ENCODE data around the gene FBN1.

Gene FBN1

DNA sequence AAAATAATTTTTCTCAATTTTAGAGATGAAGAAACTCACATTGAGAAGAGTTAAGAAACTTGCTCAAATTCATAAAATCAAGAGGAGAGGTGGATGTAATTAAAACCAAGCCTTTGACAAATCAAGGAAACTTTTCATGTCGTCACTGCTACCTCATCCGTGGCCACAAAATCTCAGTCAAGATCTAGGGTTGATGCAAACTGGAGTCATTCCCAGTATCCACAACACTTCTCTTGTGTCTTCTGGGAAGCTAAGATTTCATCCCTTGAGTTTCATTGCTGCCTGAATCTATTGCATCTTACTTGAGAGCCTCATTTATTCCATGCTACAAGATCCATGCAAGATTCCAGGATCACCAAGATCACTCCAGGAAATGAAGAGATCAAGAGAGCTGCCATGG, 5.4 kb upstream of the FBN1 start:
- ATAC-seq: no peak

DNA sequence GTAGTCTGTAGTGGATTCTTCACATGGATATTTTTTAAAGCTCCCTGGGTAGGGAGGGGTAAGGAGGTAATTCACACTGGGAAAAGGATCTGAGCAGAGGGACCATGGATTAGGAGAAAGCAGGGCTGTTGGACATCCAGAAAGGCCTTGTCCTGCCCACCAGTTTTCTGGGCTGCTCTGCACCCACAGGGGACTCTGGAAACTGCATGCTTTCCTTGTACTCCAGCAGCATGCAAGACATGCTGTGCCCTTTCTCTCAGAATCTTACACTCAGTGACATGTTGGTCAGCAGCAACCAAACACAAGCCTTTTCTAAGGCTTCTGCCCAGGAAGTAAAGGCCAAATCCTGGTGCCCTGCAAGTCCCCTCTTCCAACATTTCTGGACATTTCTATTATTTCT, 2.5 kb upstream of the FBN1 start:
- no peak for ATAC-seq

DNA sequence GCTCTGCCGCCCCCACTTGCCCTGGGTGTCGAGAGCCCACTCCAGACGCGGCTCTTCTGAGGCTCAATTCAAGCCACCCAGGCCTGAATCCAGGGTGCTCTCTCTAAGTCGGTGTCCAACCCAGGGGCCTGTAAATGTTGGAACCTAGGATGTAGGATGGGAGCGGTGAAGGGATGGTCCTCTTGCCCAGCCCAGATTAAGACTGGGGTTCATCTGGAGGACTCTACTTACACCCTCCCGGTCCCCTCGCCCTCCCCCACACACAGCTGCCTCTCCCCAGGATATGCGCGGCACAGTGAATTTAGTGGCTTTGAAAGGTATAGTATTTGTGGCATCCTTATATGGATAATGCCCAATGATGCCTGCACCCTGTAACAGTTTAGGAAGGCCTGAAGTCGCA, 822 bp upstream of the FBN1 start:
- ATAC-seq: no peak

DNA sequence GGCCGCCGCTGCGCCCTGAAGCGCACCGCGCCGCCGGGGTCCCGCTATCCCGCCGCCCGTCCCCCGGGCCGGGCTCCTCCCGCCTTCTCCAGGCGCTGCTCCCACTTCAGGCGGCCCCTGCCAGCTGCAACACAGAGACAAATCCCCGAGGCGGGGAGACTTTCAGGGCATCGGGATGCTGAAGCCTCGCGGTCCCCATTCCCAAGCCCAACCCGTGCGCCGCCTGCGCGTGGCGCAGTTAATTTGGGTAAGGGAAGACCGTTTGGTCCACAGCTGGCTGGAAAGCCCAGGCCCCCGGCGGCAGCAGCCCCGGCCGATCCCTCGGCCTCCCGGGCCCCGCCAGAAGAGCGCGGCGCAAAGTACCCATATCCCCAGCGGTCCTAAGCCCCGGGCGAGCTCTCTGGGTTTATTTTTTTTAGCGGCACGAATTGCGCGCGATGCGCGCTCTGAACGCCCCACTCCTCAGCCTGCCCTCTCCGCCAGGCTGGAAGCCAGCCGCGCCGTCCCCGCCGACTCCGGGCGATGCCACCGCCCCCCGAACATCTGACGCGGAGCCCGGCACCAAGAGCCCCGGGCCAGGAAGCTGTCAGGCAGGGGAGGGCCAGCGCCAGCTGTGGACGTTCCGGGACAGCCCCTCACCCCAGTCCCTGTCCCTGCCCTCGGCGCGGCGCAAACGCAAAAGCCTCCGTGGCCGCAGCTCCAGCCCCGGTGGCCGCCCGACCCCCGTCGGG, 517 bp downstream of the FBN1 start:
- ATAC-seq: peak in 1 of 2 donors; percentile 24

DNA sequence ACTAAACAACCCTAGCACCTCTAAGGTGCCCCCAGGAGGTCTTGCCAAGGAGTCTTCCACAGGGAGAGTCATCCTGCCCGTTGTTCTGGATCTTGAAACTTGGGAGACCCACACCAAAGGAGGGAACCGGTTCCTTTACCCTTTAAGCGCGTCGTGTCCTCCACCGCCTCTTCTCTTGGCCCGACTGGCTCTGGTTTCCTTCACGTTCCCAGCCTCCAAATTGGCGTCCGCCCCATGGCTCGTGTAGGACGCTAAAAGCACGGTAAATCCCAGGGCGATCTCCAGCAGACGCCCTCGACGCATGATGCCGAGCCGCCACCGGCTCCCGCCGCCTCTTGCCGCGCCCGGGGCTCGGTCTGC, 1.1 kb downstream of the FBN1 start:
- no peak for ATAC-seq

DNA sequence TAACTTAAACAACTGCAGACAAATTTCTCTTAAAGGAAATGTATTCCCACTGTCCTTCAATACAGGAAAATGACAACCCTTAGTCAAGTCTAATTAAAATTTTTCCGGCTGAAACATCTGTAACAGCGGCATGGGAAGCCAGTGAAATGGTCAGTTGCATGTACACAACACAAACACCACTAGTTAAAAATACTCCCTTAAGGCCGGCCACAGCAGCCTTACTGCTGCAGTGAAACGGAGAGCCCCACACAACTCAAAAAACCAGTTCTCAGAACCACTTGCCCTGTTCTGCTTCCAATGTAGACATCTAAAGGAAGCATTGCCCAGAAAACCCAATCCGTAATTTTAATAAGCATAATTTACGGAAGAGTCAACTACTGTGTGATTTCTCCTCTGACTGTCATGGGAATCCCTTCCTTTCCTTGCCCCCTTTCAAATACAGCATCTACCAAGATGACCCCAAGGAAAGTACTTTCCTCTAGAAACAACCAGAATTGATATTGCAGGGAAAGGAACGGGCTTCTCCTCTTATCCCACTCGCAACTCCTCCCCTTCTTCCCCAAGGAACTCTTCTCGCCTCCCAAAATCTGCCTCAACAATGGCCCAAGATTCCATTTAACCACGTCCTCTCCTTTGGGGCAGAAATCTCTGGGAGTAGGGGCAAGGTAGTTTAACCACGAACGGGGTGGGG, 1.6 kb downstream of the FBN1 start:
- ATAC-seq: no peak

DNA sequence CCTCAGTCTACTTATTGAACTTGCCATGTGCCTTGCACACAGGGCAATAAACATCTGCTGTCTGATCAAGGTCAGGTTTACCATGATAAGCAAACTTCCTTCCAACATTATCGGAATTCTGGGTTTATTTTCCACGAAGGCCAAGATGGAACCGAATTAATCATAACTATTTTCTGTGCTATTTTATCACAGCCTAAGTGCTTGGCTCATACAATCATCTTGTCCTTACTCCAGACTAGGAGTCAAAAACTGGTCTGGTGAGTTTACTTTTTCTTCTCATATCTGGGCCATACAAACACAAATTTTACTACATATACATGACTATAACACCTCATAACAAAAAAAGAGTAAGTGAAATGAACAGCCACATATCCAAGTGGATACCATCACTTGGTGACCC, 2.3 kb downstream of the FBN1 start:
- no peak for ATAC-seq

DNA sequence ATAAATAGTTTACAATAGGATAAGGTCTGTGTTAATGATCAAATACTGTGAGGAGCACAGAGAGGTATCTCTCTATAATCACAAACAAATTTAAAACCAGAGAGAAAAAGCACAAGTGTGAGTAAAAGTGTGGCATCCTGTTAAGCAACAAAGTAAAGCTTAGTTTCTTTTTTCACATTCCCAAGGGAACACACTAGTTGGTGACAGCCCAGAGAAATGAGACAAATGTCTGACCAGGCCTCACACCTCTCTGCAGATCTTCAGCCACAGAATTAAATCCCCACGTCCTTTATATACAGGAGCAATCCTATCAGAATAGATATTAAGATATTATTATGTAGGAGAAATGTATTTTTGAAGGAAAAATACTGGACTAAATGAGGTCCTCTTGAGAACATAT, 2.7 kb downstream of the FBN1 start:
- ATAC-seq: no peak

DNA sequence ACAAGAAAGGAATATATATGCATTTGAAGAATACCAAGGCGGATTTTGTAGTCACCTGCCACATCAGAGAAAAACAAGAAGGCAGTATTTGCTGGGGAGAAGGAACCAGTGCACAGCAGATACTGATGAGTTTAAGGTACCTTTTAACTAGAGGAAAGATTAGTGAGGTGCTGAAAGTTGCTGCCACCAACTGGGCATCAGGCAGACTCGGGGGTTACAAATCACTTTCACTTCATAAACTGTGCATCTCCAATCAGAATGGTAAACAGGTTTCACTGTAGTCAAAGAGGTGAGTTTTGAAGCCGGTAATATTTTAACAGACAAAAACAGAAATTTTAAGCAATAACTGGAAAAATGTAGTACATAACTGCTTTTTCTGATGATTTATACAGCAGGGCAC, 4.1 kb downstream of the FBN1 start:
- ATAC-seq: no peak

DNA sequence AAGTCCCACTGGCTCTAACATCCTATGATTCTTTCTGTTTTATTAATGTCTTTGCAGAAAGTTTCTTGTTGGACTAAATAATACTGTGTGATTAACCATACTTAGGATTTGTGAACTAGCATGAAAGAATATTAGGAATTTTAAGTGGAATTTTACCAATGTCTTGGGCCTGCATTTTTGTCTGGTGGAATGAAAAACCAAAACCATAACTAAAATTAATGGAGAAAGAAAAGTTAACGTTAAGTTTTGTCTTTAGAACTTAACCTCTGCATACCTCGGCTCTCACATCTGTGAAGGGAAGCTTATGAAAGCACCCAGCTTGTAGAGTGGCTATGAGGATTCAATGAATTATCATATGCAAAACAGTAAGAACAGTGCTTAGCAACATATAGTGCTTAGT, 6.5 kb downstream of the FBN1 start:
- no peak for ATAC-seq

DNA sequence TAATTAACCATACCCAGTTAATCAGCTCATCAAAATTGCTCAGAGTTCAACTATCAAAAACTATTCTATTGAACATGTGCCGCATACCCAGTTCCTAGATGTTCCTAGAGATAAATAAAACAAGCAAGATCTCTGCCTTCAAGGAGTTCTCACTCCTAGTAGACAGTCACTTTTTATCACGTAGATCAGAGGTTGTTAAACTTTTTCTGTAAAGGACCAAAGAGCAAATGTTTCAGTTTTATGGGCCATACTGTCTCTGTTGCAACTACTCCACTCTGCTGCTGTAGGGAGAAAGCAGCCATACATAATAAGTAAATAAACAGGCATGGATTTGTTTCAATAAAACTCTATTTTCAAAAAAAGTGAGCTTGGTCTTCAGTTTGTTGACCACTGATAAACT, 7.9 kb downstream of the FBN1 start:
- no peak for ATAC-seq

DNA sequence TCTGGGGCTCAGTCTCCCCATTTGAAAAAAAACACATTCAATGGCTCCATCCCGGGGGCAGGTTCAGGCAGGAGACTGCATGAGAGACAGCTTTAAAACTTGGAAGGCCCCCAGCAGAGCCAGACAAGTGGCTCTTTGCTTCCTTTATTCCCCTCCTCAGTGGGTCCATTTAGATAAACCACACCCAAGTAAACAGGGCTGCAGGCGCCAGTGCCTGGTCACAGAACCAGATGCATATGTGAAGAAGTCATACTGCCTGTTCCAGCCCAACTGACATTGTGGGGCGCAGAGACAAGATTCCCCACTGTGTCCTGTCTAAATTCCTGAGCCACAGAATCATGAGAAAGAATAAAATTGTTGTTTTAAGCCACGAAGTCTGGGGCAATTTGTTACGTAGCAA, 9.0 kb downstream of the FBN1 start:
- no peak for ATAC-seq

DNA sequence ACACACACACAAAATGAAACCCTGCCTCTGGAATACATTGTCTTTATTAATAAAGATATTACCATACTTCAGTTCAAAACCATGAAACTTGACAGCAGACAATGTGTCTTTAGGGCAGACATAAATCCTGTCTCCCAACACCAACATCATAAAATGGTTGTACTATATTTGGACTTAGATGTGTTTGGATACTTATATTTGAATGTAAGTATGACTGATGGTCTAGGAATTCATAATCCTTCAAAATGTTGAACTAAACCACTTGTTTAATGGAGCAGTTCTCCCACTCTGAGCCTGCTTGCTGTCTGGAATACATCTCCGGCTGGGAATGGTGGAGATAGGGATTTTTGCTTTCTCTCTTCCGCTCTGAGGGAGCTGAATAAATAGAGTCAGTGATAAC, 10.6 kb downstream of the FBN1 start:
- ATAC-seq: no peak

DNA sequence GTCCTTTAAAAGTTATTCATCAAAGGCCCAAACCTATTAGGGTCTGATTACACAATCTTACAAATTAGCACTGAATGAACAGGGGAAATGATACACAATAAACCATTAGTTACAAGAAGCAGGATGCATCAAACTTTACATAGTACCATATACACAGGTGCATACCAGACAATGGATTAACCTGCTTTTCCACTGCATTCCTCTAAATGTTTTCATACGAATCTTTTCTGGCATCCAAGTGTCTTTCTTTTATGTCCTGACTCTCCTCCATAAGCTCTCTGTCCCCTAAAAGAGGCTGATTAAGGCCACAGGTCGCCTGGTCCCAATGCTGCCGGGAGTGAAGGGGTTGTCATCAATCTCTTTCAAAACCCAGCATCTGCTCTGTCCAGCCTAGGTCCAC, 11.4 kb downstream of the FBN1 start:
- ATAC-seq: no peak

DNA sequence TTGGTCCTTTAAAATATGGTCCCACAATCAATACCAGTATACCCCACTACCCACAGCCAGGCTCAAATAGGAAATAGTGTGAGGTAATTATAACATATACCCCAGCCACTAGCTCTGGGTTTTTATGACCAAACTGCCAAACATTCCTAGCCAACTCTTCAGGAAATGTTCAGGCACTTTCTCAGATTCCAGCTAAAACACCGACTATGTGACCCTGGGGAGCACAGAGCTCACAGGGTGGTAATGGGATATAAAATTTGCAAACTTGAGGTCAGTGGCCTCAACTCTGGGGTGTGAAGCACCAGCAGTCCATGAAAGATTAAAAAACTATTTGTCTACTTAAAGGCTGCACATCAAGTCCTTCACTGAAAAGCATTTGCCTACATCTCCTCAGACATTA, 12.9 kb downstream of the FBN1 start:
- no peak for ATAC-seq

DNA sequence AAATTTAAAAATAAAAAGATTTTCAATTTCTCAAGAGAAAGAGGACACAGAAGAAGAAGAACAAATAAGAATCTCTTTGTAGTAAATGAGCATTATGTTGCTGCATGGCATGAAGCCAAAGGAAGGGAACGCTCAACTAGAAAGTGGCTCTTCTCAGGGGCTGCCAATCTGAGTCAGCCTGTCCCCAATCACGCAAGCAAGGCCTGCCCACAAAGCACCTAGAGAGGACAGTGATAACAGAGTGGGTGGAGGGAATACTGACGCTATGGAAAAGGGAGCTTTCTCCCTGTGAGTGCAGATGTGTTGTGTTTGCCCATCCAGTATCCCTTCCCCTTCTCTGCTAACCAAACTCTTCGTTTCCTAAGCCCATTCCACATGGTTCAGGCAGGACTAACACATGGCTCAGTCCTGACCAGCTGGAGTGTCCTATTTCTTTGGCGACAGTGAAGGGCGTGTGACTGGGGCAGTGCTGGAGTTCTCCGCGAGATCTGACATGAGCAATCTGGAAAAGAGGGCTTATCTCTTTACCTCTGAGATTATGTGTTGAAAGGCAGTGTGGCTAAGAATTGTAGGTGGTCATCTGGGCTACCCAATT, 14.2 kb downstream of the FBN1 start:
- ATAC-seq: no peak

DNA sequence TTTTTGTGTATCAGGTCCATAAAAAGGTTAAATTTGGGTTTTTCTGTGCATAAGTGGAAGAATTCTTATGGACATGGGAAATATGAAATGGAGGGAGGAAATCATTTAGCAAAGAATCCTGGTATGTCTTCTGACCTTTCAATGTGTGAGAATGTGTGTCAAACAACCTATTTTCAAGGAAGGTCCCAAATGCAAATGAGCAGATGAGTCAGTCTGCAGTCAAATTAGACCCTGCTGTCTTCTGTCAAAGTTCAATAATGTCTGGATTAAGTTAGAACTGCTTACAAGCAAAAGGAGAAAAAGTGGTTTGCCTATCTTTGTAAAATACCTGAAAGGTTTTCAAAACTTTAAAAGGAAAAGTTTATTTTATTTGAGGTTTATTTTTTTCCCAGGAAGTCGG, 15.3 kb downstream of the FBN1 start:
- ATAC-seq: no peak

DNA sequence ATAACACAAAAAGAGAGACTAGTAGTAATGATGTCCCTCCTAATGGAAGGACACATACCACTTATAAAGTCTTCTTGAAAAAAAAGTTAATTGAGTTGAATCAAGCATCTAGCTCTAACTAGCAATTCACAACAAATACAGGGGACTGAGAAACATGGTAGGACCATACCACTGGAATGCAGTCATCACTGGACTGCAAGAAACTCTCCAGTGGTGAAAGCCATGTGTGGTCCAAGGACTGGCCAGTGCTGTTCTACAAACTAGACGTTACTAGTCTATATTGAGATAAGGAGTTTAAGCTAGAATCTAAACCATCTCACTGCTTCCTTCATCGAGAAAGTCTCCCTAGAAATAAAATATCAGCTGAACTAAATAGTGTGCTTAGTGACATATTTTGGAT, 16.7 kb downstream of the FBN1 start:
- ATAC-seq: no peak

DNA sequence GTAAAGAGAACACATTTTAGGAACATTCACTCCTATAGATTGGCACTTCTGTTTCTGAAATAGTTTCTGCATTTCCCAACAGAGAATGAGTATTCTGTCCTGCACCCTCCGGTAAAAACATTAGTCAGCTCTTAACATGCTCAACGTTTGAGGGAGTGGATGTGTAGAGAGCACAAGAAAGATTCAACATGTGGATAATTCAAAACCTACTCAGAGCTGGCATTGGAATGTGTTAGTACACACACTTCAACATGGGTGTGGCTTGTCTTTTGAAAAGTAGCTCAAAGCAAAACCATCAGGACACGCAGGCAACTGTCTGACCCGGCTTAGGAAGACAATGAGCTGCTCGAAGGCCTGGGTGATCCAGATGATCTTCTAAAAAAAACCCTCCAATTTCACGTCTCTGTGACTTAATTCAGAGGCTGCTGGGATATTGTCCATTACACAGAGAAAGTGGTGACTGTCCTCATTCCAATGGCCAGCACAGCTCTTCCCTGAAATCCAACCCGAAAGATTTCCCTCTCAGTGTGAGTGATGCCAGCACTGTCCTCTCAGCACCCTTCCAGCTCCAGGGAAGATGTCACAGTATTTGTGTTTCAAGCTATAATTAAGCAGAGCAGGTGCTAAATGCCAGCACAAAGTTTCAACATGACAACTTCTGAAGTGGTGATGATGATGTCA, 18.1 kb downstream of the FBN1 start:
- ATAC-seq: no peak

DNA sequence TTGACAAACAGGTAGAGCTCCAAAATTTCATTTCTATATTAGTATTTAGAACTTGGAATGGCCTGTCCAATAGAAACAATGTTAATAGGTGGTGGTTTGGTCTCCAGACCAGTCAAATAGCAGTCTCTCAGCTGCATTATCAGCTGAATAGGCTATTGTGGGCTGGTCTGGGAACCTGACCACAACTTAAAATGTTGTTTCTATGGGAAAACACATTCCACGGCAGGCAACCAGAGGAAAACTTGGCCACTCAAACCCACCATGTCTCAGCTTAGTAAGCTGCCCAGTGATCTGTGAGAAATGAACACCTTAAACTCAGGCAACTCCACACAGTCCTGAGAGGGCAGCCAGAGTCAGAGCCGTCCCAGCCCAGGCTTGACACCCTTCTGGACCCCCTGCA, 20.4 kb downstream of the FBN1 start:
- ATAC-seq: no peak

DNA sequence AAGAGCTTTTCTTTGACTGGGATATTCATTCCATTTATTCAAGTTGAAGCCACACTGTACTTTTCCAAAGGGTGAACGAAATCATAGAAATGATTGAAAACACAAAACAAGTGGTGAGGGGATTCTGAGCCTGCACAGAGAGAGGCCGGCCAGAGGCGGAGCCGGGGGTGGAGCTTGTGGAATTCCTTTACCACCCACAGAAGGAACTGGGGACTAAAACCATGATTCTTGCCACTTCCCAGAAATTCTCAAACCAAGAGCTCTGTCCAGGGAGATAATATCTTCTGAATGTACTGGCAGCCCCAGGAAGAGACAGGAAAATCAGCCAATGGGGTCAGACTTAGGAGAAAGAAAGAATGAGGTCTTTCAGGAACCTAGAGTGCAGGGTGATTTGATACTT, 20.8 kb downstream of the FBN1 start:
- no peak for ATAC-seq

DNA sequence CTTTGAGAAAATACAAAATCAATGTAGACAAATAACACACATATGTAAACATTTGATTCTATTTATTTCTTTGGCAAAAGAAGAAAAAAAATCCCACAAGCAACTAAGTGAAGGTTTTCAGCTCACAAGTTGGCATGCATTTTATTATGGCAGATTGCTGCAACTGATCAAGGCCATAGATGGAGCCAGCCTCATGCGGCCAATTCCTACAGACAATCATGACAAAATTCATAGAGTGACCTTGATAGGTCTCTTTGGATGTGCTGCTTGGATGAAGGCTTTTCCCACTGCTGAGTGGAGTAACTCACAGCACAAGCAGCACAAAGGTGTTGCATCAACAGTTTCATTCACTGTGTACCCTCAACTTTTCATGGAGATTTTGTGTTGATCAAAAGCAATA, 22.1 kb downstream of the FBN1 start:
- ATAC-seq: no peak

DNA sequence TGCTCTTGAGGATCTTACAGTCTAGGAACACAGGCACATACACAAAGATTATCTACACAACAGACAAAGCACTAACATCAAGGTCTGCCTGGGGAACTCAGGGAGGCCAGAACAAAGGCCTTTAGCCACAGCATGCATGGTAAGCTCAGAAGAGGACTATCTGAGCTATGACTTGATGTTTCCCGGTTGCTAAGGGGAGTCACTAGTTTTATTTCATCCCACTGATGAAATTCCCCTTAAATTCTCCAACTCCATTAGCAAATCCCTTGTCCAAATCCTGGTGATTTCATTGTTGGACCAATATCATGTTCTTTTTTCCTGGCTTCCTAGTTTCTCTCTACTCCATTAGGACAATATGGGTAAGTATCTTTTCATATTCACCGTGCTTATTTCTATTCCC, 23.3 kb downstream of the FBN1 start:
- ATAC-seq: no peak

DNA sequence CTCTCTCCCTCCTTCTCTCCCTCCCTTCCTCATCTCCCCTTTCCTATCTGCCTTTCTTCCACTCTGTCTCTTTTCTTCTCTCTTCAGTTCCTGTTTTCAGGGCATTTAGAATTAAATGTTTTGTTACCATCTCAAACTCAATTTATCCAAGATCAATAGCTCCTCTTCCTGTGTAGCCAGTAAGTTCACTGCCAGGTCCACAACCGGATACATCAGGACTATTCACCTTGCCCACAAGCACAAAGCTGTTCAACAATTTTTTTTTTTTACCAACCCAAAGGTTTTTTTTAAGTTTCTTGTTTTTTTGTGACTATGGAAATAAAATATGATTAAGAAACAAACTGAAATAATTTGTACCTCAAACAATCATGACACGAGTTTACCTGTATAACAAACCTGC, 26.1 kb downstream of the FBN1 start:
- no peak for ATAC-seq
